Gastroesophageal sphincter (tissue), 4 donors: ENCODE data around the gene MACC1. TPM values are rescaled to one million over a fixed set of nuclear protein-coding genes. Genes with fewer than 3 reads are reported as not detected.
A peak's percentile ranks its signal among the peaks of the same experiment; 100 is the strongest.

ENCODE experiments used
- ATAC-seq: fragments of 150-250 bp; one replicate; pipeline ENCODE4 v1.9.1; 2016; ENCODE audit warnings: mild to moderate bottlenecking, moderate library complexity
- H3K27ac ChIP-seq, 4 donors: fragments of 200-600 bp; sonication (generic) in 3 of 4; 1 replicate in 3 of 4; 2 replicates in 1 of 4; pipeline ENCODE4 v1.5.1; 2016 to 2019
- H3K27me3 ChIP-seq: fragments of 200-600 bp; sonication (generic); one replicate; pipeline ENCODE4 v1.5.1; 2019
- H3K36me3 ChIP-seq, 2 donors: fragments of 200-600 bp; sonication (generic); one replicate each; pipeline ENCODE4 v1.5.1; 2019; ENCODE audit warnings: control low read depth in 1 of 2
- H3K4me1 ChIP-seq, 3 donors: fragments of 200-600 bp; sonication (generic); 1 replicate in 2 of 3; 2 replicates in 1 of 3; pipeline ENCODE4 v1.5.1; 2016 to 2019; ENCODE audit warnings: control low read depth in 2 of 3
- H3K4me3 ChIP-seq, 2 donors: fragments of 200-600 bp; sonication (generic); one replicate each; pipeline ENCODE4 v1.5.1; 2019; ENCODE audit warnings: mild to moderate bottlenecking in 1 of 2, moderate library complexity in 1 of 2
- H3K9me3 ChIP-seq, 3 donors: fragments of 200-600 bp; sonication (generic); one replicate each; pipeline ENCODE4 v1.5.1; 2017 to 2019; ENCODE audit warnings: control low read depth in 2 of 3
- CTCF ChIP-seq, 4 experiments: fragments of 200-600 bp in 2 of 4; fragments of 450-650 bp in 2 of 4; sonication (generic) in 1 of 4; IDR thresholded peaks; one replicate each; pipeline ENCODE4 v1.5.1; 2017 to 2019; ENCODE audit warnings: antibody characterized with exemption in 4 of 4, mild to moderate bottlenecking in 2 of 4, moderate library complexity in 2 of 4
- EP300 ChIP-seq: sonication (generic); formaldehyde crosslinking; IDR thresholded peaks from one replicate; pipeline ENCODE4 v1.6.1; 2017; ENCODE audit warnings: antibody characterized with exemption, mild to moderate bottlenecking
- POLR2A ChIP-seq, 2 donors: fragments of 450-650 bp; IDR thresholded peaks; one replicate each; pipeline ENCODE4 v1.6.1; 2017; ENCODE audit warnings: antibody characterized with exemption in 2 of 2, mild to moderate bottlenecking in 2 of 2, moderate library complexity in 1 of 2
- POLR2AphosphoS5 ChIP-seq: sonication (generic); formaldehyde crosslinking; IDR thresholded peaks from one replicate; pipeline ENCODE4 v1.6.1; 2017; ENCODE audit warnings: antibody characterized with exemption
- WGBS, 2 donors: methylation state at CpG; one replicate each; pipeline ENCODE4 v1.1.5; 2018; ENCODE audit warnings: low coverage in 1 of 2; 5-methylcytosine and 5-hydroxymethylcytosine counted together
- total RNA-seq, 4 donors: library from RNA; depleted of rRNA; stranded (reverse); fragments of >200 nt; gene quantifications; one replicate each; pipeline ENCODE4 v1.1.0, GENCODE V29; 2016

MACC1 gene
- total RNA-seq, 4 donors from 2014 or later = under 0.01 to 2.9 (median 0.25) TPM

- Histone ChIP-seq H3K27ac (no peak overlapping the region), H3K9me3 (no peaks in the 10 kb centered on the region), H3K27me3 (no peaks in the 10 kb centered on the region), H3K4me1 (no peaks in the 10 kb centered on the region), H3K4me3 (no peak overlapping the region), H3K36me3 (no peaks in the 10 kb centered on the region)
- TF ChIP-seq POLR2A (IDR thresholded peaks at IDR 0.05) (no peak), POLR2AphosphoS5 (no peak), CTCF (IDR thresholded peaks at IDR 0.05) (no peak), EP300 (no peak)
- ATAC-seq = no peak
- 88 to 92% methylated on average over 2 of the region's 2 CpGs for WGBS, 2 donors
These were observed 43.4 kb downstream of the MACC1 start for GRCh38 chr7:20173828-20174227.

- Histone ChIP-seq H3K4me3 (no peak overlapping the region), H3K9me3 (no peaks in the 10 kb centered on the region), H3K27me3 (no peaks in the 10 kb centered on the region), H3K27ac (no peak overlapping the region), H3K4me1 (no peaks in the 10 kb centered on the region), H3K36me3 (no peaks in the 10 kb centered on the region)
- TF ChIP-seq POLR2A (IDR thresholded peaks at IDR 0.05) = no peak
- TF ChIP-seq EP300 = no peak
- TF ChIP-seq CTCF (IDR thresholded peaks at IDR 0.05) = peak; percentile 36 to 73 (median 50)
- WGBS, 2 donors = 47 to 49% methylated on average over 2 to 3 of the region's 3 CpGs
- ATAC-seq = peak; percentile 75
These were observed 44.3 kb downstream of the MACC1 start for GRCh38 chr7:20172736-20173334.

- TF ChIP-seq CTCF (IDR thresholded peaks at IDR 0.05) = no peak
- TF ChIP-seq POLR2AphosphoS5 = no peak
- TF ChIP-seq POLR2A (IDR thresholded peaks at IDR 0.05) = no peak
- TF ChIP-seq EP300 = no peak
- ATAC-seq = no peak
- Histone ChIP-seq H3K36me3 (no peaks in the 10 kb centered on the region), H3K4me3 (no peak overlapping the region), H3K4me1 (peaks cover 0 to 3% (median 0%) of the 10 kb centered on the region in 3 donors), H3K27me3 (no peaks in the 10 kb centered on the region), H3K27ac (no peak overlapping the region), H3K9me3 (no peaks in the 10 kb centered on the region)
- 15 to 32% methylated on average over 2 of the region's 2 CpGs for WGBS, 2 donors
These were observed 46.6 kb downstream of the MACC1 start for GRCh38 chr7:20170633-20171032.

- no peak for TF ChIP-seq POLR2AphosphoS5
- TF ChIP-seq POLR2A (IDR thresholded peaks at IDR 0.05) = no peak
- TF ChIP-seq EP300 = no peak
- no peak for TF ChIP-seq CTCF (IDR thresholded peaks at IDR 0.05)
- ATAC-seq = no peak
- Histone ChIP-seq H3K27me3 (no peaks in the 10 kb centered on the region), H3K9me3 (no peaks in the 10 kb centered on the region), H3K36me3 (no peaks in the 10 kb centered on the region), H3K4me1 (peaks cover 0 to 4% (median 0%) of the 10 kb centered on the region in 3 donors), H3K4me3 (no peak overlapping the region), H3K27ac (no peak overlapping the region)
- WGBS, 2 donors = 45 to 80% methylated on average over 1 of the region's 1 CpG
These were observed 52.1 kb downstream of the MACC1 start for GRCh38 chr7:20165146-20165510.

- Histone ChIP-seq H3K27me3 (no peaks in the 10 kb centered on the region), H3K4me1 (peaks cover 0 to 4% (median 0%) of the 10 kb centered on the region in 3 donors), H3K9me3 (no peaks in the 10 kb centered on the region), H3K36me3 (no peaks in the 10 kb centered on the region), H3K27ac (peak overlapping the region in 1 of 4 donors; percentile 11), H3K4me3 (no peak overlapping the region)
- no peak for ATAC-seq
- 61 to 77% methylated on average over 6 of the region's 6 CpGs for WGBS, 2 donors
- TF ChIP-seq POLR2A (IDR thresholded peaks at IDR 0.05) (no peak), POLR2AphosphoS5 (peak; percentile 10)
These were observed 52.6 kb downstream of the MACC1 start for GRCh38 chr7:20164425-20165145.
